Stimulated activated CD4-positive, alpha-beta T cell treated with anti-CD3 and anti-CD28 coated beads, Interleukin-1b, Interleukin-23, amount 100 ng/mL, for 48 hours (primary cell): ENCODE measurements around the gene TMEM200B.
"Not testable (repeated sequence)": the region's sequence is repeated elsewhere in the genome, so short reads cannot be mapped to it uniquely, and the experiment has no call there.

ENCODE experiments used
- DNase-seq: peaks from one replicate; pipeline ENCODE4 v3.0.0-alpha.2; 2020

Gene TMEM200B

DNA sequence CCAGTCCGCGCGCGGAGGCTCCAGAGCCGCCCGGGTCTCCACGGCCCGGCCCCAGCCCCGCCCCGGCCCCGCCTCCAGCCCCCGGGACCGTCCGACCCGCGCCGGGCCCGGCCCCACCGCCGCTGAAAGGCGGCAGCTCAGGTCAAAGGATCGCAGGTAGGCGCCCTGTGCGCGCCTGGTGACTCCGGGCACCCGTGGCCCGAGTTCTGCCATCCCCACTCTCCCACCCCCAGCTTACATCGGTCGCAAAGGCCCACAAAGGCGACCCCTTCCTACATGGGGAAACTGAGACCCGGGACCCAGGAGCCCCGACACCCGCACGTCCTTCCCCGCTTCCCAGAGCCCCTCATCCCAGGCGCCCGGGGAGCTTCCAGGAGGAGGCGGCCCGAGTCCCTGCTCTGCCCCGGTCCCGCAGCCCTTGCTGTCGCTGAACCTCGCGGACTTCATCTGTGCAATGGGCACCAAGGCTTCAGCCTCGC, at the start of gene TMEM200B:
TSS of gene TMEM200B (minus strand) at position 17 of the 479 bp plus-strand sequence. CDS start 2,075 bp downstream, outside the sequence.
- no peak for DNase-seq

DNA sequence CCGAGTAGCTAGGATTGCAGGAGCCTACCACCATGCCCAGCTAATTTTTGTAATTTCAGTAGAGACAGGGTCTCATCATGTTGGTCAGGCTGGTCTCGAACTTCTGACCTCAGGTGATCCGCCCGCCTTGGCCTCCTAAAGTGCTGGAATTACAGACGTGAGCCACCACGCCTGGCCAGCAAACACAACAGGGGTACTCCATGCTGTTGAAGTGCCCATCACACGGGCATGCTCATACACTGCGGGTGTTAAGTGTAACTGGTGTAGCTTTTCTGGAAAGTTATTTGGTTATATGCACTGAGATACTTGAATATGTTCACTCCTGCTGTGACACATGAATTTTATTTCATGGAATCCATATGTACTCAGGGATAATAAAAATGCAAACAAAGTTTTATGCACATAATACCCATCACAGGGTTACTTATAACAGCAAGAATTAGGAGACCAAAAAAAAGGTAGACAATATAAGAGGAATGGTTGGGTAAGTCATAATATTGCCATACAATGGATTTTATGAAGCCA, 48.8 kb upstream of the TMEM200B start:
- no peak for DNase-seq

GRCh38 chr1:29171521-29171920, 47.8 kb upstream of the TMEM200B start:
- DNase-seq: no peak

DNA sequence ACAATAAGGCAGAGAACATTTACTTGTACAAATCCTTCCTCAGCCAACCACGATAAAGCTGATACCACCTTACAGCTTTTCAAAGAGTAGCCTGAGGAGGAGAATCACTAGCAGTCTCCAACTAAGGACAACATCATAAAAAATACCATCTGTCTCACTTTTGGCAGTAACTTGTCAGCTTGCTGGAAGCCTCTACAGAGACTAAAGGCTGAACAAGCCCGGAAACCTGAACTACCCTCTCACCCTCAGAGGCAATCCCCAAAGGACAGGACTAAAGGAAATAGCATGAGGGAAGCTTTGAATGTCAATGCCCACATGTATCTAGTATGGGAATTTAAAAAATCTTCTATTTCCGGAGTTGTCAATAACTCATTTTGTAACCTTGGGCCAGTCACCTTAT, 47.4 kb upstream of the TMEM200B start:
- no peak for DNase-seq

GRCh38 chr1:29169976-29170375, 46.3 kb upstream of the TMEM200B start:
- no peak for DNase-seq

DNA sequence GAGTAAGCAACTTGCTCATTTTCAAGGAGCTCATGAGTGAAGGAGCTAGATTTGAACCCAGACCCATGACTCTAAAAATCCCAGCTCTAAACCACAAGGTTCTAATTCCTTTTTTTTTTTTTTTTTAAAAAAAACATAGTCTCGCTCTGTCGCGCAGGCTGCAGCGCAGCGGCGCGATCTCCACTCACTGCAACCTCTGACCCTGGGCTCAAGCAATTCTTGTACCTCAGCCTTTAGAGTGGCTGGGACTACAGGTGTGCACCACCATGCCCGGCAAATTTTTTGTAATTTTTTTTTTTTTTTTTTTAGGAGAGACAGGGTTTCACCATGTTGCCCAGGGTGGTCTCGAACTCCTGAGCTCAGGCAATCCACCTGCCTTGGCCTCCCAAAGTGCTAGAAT, 44.2 kb upstream of the TMEM200B start:
- no peak for DNase-seq

- no peak for DNase-seq
Observed at GRCh38 chr1:29166291-29166878, 42.7 kb upstream of the TMEM200B start.

DNA sequence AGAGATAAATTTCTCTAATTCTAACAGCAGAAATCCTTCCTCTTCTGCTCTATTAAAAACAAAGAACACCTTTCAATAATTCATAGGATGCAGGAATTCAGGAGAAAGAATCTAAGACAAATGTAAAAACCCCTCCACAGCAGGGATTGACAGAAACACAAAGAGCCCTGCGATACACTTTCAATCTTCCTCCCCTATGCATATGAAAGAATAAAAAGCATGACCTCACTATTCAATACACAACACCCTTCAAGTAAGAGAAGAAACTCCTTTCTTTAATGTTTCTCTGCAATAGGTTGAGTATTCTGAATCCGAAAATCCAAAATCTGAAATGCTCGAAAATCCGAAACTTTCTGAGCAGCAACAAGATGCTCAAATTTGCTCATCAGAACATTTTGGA, 40.9 kb upstream of the TMEM200B start:
- DNase-seq: no peak

GRCh38 chr1:29162476-29163138, 38.9 kb upstream of the TMEM200B start:
- DNase-seq: no peak

DNA sequence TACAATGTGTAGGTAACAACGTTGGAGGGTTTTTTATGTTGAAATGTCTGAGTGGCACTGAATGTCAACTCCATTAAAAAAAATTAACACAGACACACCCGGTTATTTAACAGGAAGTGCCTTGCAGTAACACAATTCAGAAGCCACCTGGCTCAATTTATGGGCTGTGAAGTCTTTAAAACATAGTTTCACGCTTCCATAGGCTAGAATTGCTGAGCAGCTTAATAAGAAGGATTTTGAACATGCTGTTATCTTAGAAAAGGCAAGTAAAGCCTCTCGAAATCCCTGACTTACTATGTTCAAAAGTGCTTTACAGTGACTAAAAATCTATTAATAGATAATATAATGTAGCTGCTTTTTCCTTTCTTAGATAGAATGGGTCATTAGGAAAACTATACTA, 38.3 kb upstream of the TMEM200B start:
- no peak for DNase-seq

DNA sequence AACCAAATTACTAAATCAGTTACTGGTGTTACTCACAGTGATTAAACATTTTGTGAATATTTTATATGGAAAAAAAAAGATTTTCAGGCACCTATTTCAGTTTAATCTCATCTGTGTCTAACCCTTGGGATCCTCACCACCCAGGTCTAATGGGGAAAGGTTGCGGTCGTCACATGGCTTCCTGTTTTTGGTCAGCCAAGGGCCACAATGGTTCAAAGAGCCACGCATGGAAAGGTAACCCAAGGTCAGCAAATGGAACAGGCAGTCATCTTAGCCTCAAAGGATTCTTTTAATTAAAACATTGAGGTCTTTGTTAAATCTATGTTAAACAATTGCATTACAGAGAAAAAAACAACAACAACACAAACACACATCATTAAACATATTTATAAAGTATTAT, 36.1 kb upstream of the TMEM200B start:
- no peak for DNase-seq

- no peak for DNase-seq
Observed at GRCh38 chr1:29157269-29157601, 33.5 kb upstream of the TMEM200B start.

DNA sequence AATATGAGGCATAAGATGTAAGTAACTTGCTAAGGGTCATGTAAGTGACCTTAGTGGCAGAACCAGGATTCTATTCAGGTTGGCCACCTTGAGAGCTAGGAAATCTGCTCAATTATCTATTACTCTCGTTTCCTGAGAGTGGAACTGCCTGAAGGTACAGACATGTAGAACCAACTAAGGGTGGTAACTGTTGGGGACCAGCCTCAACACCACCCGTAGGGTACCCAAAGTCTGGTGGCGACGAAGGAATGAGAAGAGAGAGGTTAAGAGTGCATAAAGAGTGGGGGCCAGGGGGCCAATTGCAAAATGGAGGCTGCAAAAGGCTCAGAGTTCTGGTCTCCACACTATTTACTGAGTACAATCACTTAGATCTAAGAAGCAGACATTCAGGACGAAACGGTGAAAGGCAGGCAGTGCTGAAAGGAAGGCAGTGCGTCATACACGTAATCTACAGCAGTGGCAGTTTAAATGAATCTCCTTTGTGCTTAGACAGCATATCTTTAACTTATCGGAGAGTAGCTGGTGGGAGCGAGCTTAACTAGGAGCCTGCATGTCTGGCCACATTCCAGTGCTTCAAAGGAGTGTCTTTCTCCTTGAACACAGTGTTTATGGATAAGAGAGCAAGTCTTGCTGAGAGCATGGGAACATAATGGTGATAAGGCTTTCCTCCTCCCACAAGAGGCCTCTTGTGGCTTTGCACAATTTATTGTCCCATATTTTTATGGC, 33.0 kb upstream of the TMEM200B start:
- DNase-seq: no peak

- no peak for DNase-seq
Observed at GRCh38 chr1:29152046-29152805, 28.5 kb upstream of the TMEM200B start.

GRCh38 chr1:29150346-29150745, 26.6 kb upstream of the TMEM200B start:
- not testable (repeated sequence) for DNase-seq

DNA sequence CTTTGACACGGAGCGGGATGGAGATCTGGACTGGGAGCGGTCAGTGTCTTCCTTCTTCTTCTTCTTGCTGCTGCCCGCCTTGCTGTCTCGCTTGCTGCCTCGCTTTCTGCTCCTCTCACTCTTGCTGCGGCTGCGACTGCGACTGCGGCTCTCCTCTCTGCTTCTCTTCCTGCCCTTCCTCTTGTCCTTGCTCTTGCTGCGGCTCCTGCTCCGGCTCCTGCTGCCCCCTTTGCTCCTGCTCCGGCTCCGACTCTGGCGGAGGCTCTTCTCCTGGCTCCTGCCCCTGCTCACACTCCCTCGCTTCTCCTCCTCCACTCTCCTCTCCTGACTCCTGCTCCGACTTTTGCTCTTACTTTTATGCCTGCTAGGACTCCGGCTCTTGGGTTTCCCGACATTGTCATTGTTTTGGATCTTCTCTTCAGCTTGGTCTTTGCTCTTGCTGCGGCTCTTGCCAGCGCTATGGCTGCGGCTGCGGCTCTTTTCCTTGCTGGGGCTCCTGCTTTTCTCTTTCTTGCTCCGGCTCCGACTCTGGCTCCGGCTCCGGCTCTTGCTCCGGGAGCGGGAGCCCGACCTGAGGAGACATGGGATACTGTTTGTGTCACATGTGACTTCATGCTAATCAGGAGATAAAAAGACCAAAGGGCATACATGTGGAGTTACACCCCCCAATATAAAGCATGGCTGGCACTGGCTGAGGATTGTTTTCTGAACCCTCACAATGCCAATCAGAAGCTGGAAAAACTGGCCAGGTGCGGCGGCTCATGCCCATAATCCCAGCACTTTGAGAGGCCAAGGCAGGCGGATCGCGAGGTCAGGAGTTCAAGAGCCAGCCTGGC, 25.2 kb upstream of the TMEM200B start:
- DNase-seq: no peak

DNA sequence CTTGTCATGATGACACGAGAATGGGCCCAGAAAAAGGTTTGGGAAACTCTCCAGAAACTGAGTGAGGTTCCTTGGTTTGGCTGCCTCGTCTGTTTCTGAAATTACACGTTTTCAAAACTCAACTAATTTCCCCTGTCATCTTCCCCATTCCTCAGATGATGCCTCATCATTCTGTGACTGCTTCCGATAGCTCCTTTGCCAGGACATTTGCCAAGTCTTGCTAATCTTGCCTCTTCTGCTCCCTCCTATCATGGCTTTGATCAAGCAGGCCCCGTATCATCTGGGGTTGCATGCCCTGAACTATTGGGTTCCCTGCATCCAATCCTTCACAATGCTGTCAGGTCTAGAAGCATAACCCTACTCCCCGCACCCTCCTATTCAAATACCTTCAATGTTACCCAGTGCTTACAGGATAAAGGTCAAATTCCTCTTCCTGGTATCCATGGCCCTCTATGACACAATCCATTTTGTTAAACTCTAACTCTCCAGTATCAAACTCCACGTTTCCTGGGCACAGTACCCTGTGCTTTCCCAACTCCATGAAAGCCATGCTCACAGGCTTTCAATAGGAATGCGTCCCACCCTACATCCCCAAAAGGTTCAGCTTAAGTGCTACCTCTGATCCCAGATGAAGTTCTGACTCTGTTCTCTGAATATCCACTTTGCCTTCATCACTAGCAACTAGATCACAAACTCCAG, 22.2 kb upstream of the TMEM200B start:
- DNase-seq: no peak

GRCh38 chr1:29144178-29144577, 20.5 kb upstream of the TMEM200B start:
- DNase-seq: no peak

DNA sequence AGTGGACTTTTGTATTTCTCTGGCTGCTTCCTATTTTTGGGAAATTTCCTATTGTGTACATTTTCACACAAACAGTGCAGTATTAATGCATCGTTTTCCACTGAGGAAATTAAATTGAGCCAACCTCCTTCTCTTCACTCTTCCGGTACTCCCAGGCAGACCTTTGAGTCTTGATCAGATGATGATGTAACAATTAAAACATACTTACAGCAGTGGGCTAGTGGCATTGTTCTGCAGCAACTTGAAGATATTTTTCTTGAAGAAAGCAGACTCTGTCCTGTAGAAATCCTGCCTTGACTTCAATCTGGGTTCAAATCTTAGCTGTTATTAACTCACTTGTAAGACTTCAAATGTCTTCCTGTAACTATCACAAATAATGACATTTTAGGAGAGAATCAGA, 19.0 kb upstream of the TMEM200B start:
- DNase-seq: no peak

- DNase-seq: no peak
Observed at GRCh38 chr1:29136391-29136915, 12.8 kb upstream of the TMEM200B start.

GRCh38 chr1:29134695-29135028, 11.0 kb upstream of the TMEM200B start:
- DNase-seq: no peak
